RWPE2 (cell line): ENCODE results near the gene HS3ST3A1.

Source experiments
- ATAC-seq: fragments of 200-7000 bp; cut with Tn5 transposase; 3 replicates; pipeline ENCODE4 v1.9.1; 2021; ENCODE audit warnings: low read depth
- DNase-seq: peaks from one replicate; pipeline ENCODE4 v3.0.0-alpha.2; 2020; ENCODE audit warnings: low spot score
- H3K27ac ChIP-seq: fragments of 450-650 bp; 2 replicates; pipeline ENCODE4 v1.5.1; 2017; ENCODE audit warnings: mild to moderate bottlenecking; ENCODE audit not compliant: poor library complexity, severe bottlenecking
- H3K27me3 ChIP-seq: fragments of 250-450 bp; sonication (Bioruptor Pico); 2 replicates; pipeline ENCODE4 v1.5.1; 2021; ENCODE audit warnings: mild to moderate bottlenecking, moderate library complexity; ENCODE audit not compliant: insufficient read depth, poor library complexity, severe bottlenecking
- H3K36me3 ChIP-seq: fragments of 250-450 bp; sonication (Bioruptor Pico); 2 replicates; pipeline ENCODE4 v1.5.1; 2020; ENCODE audit warnings: low read depth, mild to moderate bottlenecking, moderate library complexity
- H3K4me1 ChIP-seq: fragments of 250-450 bp; sonication (Bioruptor Pico); 2 replicates; pipeline ENCODE4 v1.5.1; 2021; ENCODE audit warnings: mild to moderate bottlenecking, moderate library complexity; ENCODE audit not compliant: insufficient read depth, poor library complexity, severe bottlenecking
- H3K4me3 ChIP-seq: fragments of 250-450 bp; sonication (Bioruptor Pico); 2 replicates; pipeline ENCODE4 v1.5.1; 2021; ENCODE audit warnings: mild to moderate bottlenecking, moderate library complexity; ENCODE audit not compliant: severe bottlenecking
- H3K9me3 ChIP-seq: fragments of 250-450 bp; sonication (Bioruptor Pico); 2 replicates; pipeline ENCODE4 v1.5.1; 2021; ENCODE audit warnings: mild to moderate bottlenecking, moderate library complexity; ENCODE audit not compliant: severe bottlenecking
- TF ChIP-seq, protein P1 (sequence below): fragments of 450-650 bp; IDR thresholded peaks from one replicate; pipeline ENCODE4 v1.5.1; 2017; ENCODE audit warnings: mild to moderate bottlenecking, moderate library complexity; ENCODE audit not compliant: poor library complexity, severe bottlenecking

Gene HS3ST3A1

DNA sequence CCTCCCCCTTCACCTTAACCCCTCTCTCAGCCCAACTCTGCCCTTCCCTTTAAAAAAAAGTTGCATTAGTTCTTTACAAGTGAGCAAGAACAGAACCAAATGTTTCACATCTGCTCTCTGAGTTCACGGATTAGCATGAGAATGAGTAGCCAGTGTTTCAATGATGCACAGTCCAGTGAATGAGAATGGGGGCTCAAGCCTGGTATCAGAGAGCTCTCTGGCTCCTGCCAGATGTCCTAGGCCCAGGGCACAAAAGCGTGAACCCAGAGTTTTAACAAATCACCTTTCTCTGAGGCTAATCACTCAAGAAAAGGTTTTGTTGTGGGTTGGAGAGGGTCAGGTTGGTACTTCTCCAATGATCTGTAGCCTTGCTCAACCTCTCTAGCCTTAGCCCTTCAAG is 41.5 kb upstream of the HS3ST3A1 start:
- no peak overlapping the region for H3K27ac ChIP-seq
- DNase-seq (no peak), ATAC-seq (no peak)
- no peaks in the 10 kb centered on the region for H3K4me1 ChIP-seq
- no peaks in the 10 kb centered on the region for H3K9me3 ChIP-seq
- TF ChIP-seq, protein P1, sequence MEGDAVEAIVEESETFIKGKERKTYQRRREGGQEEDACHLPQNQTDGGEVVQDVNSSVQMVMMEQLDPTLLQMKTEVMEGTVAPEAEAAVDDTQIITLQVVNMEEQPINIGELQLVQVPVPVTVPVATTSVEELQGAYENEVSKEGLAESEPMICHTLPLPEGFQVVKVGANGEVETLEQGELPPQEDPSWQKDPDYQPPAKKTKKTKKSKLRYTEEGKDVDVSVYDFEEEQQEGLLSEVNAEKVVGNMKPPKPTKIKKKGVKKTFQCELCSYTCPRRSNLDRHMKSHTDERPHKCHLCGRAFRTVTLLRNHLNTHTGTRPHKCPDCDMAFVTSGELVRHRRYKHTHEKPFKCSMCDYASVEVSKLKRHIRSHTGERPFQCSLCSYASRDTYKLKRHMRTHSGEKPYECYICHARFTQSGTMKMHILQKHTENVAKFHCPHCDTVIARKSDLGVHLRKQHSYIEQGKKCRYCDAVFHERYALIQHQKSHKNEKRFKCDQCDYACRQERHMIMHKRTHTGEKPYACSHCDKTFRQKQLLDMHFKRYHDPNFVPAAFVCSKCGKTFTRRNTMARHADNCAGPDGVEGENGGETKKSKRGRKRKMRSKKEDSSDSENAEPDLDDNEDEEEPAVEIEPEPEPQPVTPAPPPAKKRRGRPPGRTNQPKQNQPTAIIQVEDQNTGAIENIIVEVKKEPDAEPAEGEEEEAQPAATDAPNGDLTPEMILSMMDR = no peak
- H3K27me3 ChIP-seq = no peaks in the 10 kb centered on the region
- H3K4me3 ChIP-seq = no peak overlapping the region
- no peaks in the 10 kb centered on the region for H3K36me3 ChIP-seq

DNA sequence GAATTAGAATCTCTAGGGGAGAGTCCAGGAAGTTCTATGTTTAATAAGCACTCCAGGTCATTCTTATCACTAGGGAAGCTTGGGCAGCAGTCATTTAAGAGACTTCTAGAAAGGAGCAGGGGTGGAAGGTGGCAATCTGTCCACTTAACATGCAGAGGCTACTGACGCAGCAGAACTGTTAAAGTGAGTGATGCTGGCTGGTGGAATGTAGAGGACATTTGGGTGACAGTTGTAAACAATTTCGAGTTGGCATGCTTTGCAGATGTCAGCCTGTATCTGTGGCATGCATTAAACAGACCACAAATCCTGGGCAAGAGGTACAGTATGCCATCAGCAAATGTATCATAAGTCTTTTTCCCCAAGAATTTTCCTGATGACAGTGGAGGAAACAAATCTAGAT is 40.5 kb upstream of the HS3ST3A1 start:
- Histone ChIP-seq H3K27ac (no peak overlapping the region), H3K4me3 (no peak overlapping the region), H3K36me3 (no peaks in the 10 kb centered on the region), H3K27me3 (no peaks in the 10 kb centered on the region), H3K9me3 (no peaks in the 10 kb centered on the region), H3K4me1 (no peaks in the 10 kb centered on the region)
- no peak for DNase-seq
- TF ChIP-seq, protein P1 = no peak
- no peak for ATAC-seq

DNA sequence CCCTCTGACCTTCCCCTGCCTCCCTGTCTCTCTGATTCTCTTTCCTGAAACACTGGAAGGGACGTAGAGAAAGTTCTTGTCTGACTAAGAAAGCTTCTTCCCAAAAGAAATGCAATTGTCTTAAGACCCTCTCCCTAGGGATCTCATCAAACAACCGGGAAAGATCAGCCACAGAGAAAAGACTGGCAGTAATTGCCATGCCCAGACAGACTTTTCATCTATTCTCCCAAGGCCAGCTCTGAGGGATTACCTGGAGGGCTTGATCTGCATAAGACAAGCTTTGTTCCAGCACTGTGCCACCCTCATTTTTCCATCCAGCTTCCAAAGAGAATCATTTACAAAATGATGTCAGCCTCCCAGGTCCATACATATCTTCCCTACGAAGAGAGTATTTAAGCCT is 38.8 kb upstream of the HS3ST3A1 start:
- H3K36me3 ChIP-seq = no peaks in the 10 kb centered on the region
- H3K4me3 ChIP-seq = no peak overlapping the region
- TF ChIP-seq, protein P1 = no peak
- no peak overlapping the region for H3K27ac ChIP-seq
- no peaks in the 10 kb centered on the region for H3K4me1 ChIP-seq
- H3K9me3 ChIP-seq = no peaks in the 10 kb centered on the region
- no peaks in the 10 kb centered on the region for H3K27me3 ChIP-seq
- ATAC-seq (no peak), DNase-seq (no peak)

DNA sequence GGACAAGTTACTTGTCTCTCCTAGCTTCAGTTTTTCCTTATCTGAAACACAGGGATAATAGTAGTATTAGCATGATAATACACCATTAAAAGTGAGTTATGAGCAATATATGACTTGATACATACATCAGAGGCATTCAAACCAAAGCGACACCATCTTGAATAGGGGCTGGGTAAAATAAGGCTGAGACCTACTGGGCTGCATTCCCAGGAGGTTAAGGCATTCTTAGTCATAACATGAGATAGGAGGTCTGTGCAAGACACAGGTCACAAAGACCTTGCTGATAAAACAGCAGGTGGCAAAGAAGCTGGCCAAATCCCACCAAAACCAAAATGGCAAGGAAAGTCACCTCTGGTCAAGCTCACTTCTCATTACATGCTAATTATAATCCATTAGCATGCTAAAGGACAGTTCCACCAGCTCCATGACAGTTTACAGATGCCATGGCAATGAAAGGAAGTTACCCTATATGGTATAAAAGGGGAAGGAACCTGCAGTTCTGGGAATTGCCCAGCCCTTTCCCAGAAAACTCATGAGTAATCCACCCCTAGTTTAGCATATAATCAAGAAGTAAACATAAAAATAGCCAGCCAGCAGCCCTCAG is 37.2 kb upstream of the HS3ST3A1 start:
- H3K9me3 ChIP-seq = no peaks in the 10 kb centered on the region
- H3K27ac ChIP-seq = no peak overlapping the region
- no peaks in the 10 kb centered on the region for H3K4me1 ChIP-seq
- H3K27me3 ChIP-seq = no peaks in the 10 kb centered on the region
- DNase-seq (no peak), ATAC-seq (peak; percentile 46; the same call in 2 of the 3 replicates)
- TF ChIP-seq, protein P1 = no peak
- H3K4me3 ChIP-seq = no peak overlapping the region
- H3K36me3 ChIP-seq = no peaks in the 10 kb centered on the region

DNA sequence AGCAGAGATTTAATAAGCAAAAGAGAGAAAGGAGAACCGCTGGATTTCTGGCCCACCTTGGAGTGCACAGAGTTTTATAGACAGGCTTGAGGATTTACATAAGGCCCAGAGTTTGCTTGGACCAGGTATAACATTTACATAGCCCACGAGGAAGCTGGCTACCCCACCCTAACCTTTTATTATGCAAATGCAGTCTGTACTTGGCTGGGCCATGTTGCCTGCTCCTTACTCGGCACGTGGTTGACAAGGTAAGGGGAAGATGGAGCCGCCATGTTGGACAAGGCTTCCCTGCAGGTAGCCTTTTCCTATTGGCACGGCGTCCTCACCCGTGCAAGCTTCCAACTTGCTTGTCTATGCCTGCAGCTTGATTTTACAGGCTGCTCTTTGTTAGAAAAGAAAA is 35.2 kb upstream of the HS3ST3A1 start:
- Histone ChIP-seq H3K36me3 (no peaks in the 10 kb centered on the region), H3K4me1 (no peaks in the 10 kb centered on the region), H3K27ac (no peak overlapping the region), H3K9me3 (no peaks in the 10 kb centered on the region), H3K4me3 (no peak overlapping the region), H3K27me3 (no peaks in the 10 kb centered on the region)
- DNase-seq (no peak), ATAC-seq (no peak)
- TF ChIP-seq, protein P1 = no peak
